ENCODE results near the gene ARHGAP32.

The ARHGAP32 gene

GRCh38 chr11:129192150-129192549, at the start of gene ARHGAP32:
TSS of gene ARHGAP32 (minus strand) at chr11:129192325. CDS start at chr11:129192198, 127 bp downstream.
- H3K79me2 ChIP-seq (ENCODE audit: insufficient read depth, low read depth): no peaks in the 10 kb centered on the region

GRCh38 chr11:129239207-129239606, 47.1 kb upstream of the ARHGAP32 start:
- no peaks in the 10 kb centered on the region for H3K79me2 ChIP-seq (ENCODE audit: insufficient read depth, low read depth)
- no peak overlapping the region for H3K4me2 ChIP-seq
- TF ChIP-seq CTCF (conservative IDR thresholded peaks at IDR 0.05; ENCODE audit: low read depth, low read length): no peak

More at GRCh38 chr11:129192150-129192549, at the start of gene ARHGAP32:
- Histone ChIP-seq H2AFZ (ENCODE audit: low read depth) (no peak within 1 kb of the TSS), H4K20me1 (ENCODE audit: insufficient read depth) (no peaks in the 10 kb centered on the region), H3K27ac (no peak within 1 kb of the TSS), H3K4me3 (IDR thresholded peaks at IDR 0.05; ENCODE audit: insufficient read depth, low read depth, low read length) (no peak within 1 kb of the TSS), H3K4me2 (no peak within 1 kb of the TSS), H3K36me3 (ENCODE audit: insufficient read depth) (no peaks in the 10 kb centered on the region), H3K4me1 (ENCODE audit: low read depth, poor library complexity, severe bottlenecking) (no peaks in the 10 kb centered on the region), H3K27me3 (ENCODE audit: insufficient read depth, low read depth) (no peaks in the 10 kb centered on the region), H3K9ac (no peak within 1 kb of the TSS)
- TF ChIP-seq CTCF (conservative IDR thresholded peaks at IDR 0.05; ENCODE audit: low read depth, low read length): no peak

GRCh38 chr11:129237880-129238638, 45.9 kb upstream of the ARHGAP32 start:
- no peaks in the 10 kb centered on the region for H3K79me2 ChIP-seq (ENCODE audit: insufficient read depth, low read depth)
- no peak overlapping the region for H3K4me2 ChIP-seq
- no peaks in the 10 kb centered on the region for H4K20me1 ChIP-seq (ENCODE audit: insufficient read depth)
- H3K27ac ChIP-seq: no peak overlapping the region
- H3K4me3 ChIP-seq (IDR thresholded peaks at IDR 0.05; ENCODE audit: insufficient read depth, low read depth, low read length): no peak overlapping the region
- no peak for TF ChIP-seq CTCF (conservative IDR thresholded peaks at IDR 0.05; ENCODE audit: low read depth, low read length)
- no peaks in the 10 kb centered on the region for H3K36me3 ChIP-seq (ENCODE audit: insufficient read depth)
- no peak overlapping the region for H3K9ac ChIP-seq
- no peaks in the 10 kb centered on the region for H3K27me3 ChIP-seq (ENCODE audit: insufficient read depth, low read depth)
- no peaks in the 10 kb centered on the region for H3K4me1 ChIP-seq (ENCODE audit: low read depth, poor library complexity, severe bottlenecking)
- no peak overlapping the region for H2AFZ ChIP-seq (ENCODE audit: low read depth)

More at GRCh38 chr11:129239207-129239606, 47.1 kb upstream of the ARHGAP32 start:
- Histone ChIP-seq H3K9ac (no peak overlapping the region), H3K27ac (no peak overlapping the region), H3K4me3 (IDR thresholded peaks at IDR 0.05; ENCODE audit: insufficient read depth, low read depth, low read length) (no peak overlapping the region), H2AFZ (ENCODE audit: low read depth) (no peak overlapping the region), H3K36me3 (ENCODE audit: insufficient read depth) (no peaks in the 10 kb centered on the region), H4K20me1 (ENCODE audit: insufficient read depth) (no peaks in the 10 kb centered on the region), H3K4me1 (ENCODE audit: low read depth, poor library complexity, severe bottlenecking) (no peaks in the 10 kb centered on the region), H3K27me3 (ENCODE audit: insufficient read depth, low read depth) (no peaks in the 10 kb centered on the region)

GRCh38 chr11:129237456-129237855, 45.3 kb upstream of the ARHGAP32 start:
- TF ChIP-seq CTCF (conservative IDR thresholded peaks at IDR 0.05; ENCODE audit: low read depth, low read length): no peak
- Histone ChIP-seq H3K9ac (no peak overlapping the region), H3K4me1 (ENCODE audit: low read depth, poor library complexity, severe bottlenecking) (no peaks in the 10 kb centered on the region), H3K4me3 (IDR thresholded peaks at IDR 0.05; ENCODE audit: insufficient read depth, low read depth, low read length) (no peak overlapping the region), H3K27me3 (ENCODE audit: insufficient read depth, low read depth) (no peaks in the 10 kb centered on the region), H2AFZ (ENCODE audit: low read depth) (no peak overlapping the region), H3K36me3 (ENCODE audit: insufficient read depth) (no peaks in the 10 kb centered on the region), H4K20me1 (ENCODE audit: insufficient read depth) (no peaks in the 10 kb centered on the region), H3K79me2 (ENCODE audit: insufficient read depth, low read depth) (no peaks in the 10 kb centered on the region), H3K4me2 (no peak overlapping the region), H3K27ac (no peak overlapping the region)

All from KMS-11 (cell line).